Measurements from ENCODE around the gene FAM98B. TPM values are rescaled to one million over a fixed set of nuclear protein-coding genes. Genes with fewer than 3 reads are reported as not detected.

The FAM98B gene
- total RNA-seq, 1 experiment from 2014 or later, result 38.1 TPM

DNA sequence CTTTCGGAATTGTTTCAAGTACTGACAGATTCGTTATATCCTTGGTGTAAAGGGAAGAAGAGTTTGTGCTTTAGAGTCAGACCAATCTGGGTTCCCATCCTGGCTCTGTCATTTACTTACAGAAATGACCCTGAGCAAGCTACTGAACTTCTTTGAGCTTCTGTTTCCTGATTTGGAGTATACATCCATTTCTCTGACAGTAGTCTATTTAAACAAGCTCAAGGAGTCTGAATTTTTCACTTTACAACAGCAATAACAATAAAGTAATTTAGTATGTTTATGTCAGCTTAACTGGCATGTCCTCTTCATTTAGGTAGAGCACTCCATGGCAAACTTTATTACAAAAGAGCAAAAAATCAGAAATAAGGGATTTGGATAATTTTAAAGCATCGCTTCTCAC, 27.8 kb downstream of the FAM98B start:
- Mint-ChIP-seq H3K27ac (no peak overlapping the region), H3K4me1 (no peaks in the 10 kb centered on the region), H3K36me3 (peaks cover 25% of the 10 kb centered on the region), H3K4me3 (no peak overlapping the region), H3K27me3 (ENCODE audit: low read depth) (no peaks in the 10 kb centered on the region), H3K9me3 (no peaks in the 10 kb centered on the region)
- ChIA-PET CTCF (interaction anchor here (1.0 kb wide), 1 partner anchor 82 kb away, joined by 3 read pairs; no protein-coding TSS in a partner anchor), POLR2A (no interaction called here)
- no peak for ATAC-seq
- TF ChIP-seq, protein P1, sequence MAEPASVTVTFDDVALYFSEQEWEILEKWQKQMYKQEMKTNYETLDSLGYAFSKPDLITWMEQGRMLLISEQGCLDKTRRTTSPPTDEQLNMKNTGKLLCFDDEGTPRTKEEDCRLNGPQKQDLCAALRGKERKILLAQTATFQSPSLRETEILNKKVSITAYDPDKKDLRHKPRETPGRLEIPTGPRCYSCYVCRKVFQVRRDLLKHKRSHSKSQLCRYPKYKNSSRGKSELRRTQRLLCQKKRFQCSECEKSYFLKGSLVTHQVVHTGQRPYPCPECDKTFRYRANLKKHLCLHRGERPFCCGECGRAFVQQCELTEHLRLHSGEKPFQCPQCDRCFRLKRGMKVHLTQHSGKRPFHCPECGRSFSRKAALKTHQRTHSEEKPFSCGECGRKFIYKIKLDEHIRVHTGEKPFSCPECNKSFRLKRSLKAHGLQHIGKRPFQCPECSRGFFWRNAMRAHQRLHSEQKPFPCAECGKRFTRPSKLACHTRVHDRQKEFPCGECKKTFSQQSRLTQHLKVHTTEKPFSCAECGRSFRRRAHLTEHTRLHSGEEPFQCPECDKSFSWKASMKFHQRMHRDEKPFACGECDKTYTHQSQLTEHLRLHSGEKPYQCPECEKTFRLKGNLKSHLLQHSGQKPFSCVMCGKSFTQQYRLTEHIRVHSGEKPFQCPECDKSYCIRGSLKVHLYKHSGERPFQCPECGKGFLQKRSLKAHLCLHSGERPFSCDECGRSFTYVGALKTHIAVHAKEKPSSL (CRISPR knock-in tag; conservative IDR thresholded peaks at IDR 0.05), result no peak
- TF ChIP-seq, protein P2, sequence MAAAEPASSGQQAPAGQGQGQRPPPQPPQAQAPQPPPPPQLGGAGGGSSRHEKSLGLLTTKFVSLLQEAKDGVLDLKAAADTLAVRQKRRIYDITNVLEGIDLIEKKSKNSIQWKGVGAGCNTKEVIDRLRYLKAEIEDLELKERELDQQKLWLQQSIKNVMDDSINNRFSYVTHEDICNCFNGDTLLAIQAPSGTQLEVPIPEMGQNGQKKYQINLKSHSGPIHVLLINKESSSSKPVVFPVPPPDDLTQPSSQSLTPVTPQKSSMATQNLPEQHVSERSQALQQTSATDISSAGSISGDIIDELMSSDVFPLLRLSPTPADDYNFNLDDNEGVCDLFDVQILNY (CRISPR knock-in tag; IDR thresholded peaks at IDR 0.05), result no peak
- no peak for TF ChIP-seq KAT7 (CRISPR knock-in tag; IDR thresholded peaks at IDR 0.05; ENCODE audit: borderline replicate concordance)
- no peak for TF ChIP-seq NFATC4 (CRISPR knock-in tag; IDR thresholded peaks at IDR 0.05)
- TF ChIP-seq, protein P3, sequence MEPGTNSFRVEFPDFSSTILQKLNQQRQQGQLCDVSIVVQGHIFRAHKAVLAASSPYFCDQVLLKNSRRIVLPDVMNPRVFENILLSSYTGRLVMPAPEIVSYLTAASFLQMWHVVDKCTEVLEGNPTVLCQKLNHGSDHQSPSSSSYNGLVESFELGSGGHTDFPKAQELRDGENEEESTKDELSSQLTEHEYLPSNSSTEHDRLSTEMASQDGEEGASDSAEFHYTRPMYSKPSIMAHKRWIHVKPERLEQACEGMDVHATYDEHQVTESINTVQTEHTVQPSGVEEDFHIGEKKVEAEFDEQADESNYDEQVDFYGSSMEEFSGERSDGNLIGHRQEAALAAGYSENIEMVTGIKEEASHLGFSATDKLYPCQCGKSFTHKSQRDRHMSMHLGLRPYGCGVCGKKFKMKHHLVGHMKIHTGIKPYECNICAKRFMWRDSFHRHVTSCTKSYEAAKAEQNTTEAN (CRISPR knock-in tag; IDR thresholded peaks at IDR 0.05), result no peak
- TF ChIP-seq NR2C2 (CRISPR knock-in tag; IDR thresholded peaks at IDR 0.05), result no peak
- no peak for TF ChIP-seq EMX1 (CRISPR knock-in tag; IDR thresholded peaks at IDR 0.05)
- no peak for TF ChIP-seq ZNF317 (CRISPR knock-in tag; IDR thresholded peaks at IDR 0.05; ENCODE audit: borderline replicate concordance, low read depth)
- no peak for TF ChIP-seq MYBL2 (CRISPR knock-in tag; IDR thresholded peaks at IDR 0.05)
- no peak for TF ChIP-seq JAZF1 (CRISPR knock-in tag; IDR thresholded peaks at IDR 0.05)
- TF ChIP-seq NFE2L1 (CRISPR knock-in tag; IDR thresholded peaks at IDR 0.05), result no peak
- TF ChIP-seq ETV6 (CRISPR knock-in tag; IDR thresholded peaks at IDR 0.05), result no peak
- TF ChIP-seq STAT6 (CRISPR knock-in tag; conservative IDR thresholded peaks at IDR 0.05; ENCODE audit: low read depth), result no peak
- no peak for TF ChIP-seq ZNF532 (CRISPR knock-in tag; IDR thresholded peaks at IDR 0.05; ENCODE audit: borderline replicate concordance)
- TF ChIP-seq, protein P4, sequence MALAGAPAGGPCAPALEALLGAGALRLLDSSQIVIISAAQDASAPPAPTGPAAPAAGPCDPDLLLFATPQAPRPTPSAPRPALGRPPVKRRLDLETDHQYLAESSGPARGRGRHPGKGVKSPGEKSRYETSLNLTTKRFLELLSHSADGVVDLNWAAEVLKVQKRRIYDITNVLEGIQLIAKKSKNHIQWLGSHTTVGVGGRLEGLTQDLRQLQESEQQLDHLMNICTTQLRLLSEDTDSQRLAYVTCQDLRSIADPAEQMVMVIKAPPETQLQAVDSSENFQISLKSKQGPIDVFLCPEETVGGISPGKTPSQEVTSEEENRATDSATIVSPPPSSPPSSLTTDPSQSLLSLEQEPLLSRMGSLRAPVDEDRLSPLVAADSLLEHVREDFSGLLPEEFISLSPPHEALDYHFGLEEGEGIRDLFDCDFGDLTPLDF (CRISPR knock-in tag; IDR thresholded peaks at IDR 0.05), result no peak
- TF ChIP-seq ELF4 (CRISPR knock-in tag; IDR thresholded peaks at IDR 0.05; ENCODE audit: low read depth), result no peak
- no peak for TF ChIP-seq SMAD3 (CRISPR knock-in tag; IDR thresholded peaks at IDR 0.05; ENCODE audit: borderline replicate concordance)
- DNase-seq (ENCODE audit: low spot score), result no peak
